HL-60 (cell line): ENCODE data around the gene AREG.

Experiments
- POLR2AphosphoS5 ChIP-seq: IDR thresholded peaks from 2 replicates; pipeline ENCODE4 v1.6.1; 2012; ENCODE audit warnings: low read depth
- TF ChIP-seq, protein P1 (sequence below): IDR thresholded peaks from one replicate; pipeline ENCODE4 v1.5.1; 2011; ENCODE audit warnings: low read length, control low read depth, inconsistent platforms; ENCODE audit not compliant: insufficient read depth
- TF ChIP-seq, protein P2 (sequence below): IDR thresholded peaks from 2 replicates; pipeline ENCODE4 v1.6.1; 2012; ENCODE audit warnings: low read depth; ENCODE audit not compliant: insufficient replicate concordance

DNA sequence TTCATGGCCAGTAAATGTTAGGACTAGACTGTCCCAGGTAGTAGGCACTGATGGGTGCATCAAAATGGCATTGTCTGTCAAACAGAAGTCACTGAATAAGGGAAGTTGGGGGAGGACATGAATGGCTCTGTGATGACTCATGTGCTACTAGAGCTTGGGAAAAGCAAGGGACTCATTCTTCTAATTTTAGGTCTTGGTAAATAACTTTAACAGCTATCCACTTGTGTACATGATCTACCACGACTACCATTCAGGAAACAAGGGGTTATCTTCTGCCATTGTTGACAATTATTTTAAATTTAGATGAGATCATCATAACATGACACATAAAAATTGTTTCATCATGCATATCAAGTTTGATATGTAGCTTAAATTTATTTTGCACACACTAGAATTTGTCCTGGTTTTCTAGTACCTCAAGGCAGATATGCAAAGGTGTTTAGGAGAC lies 6.3 kb downstream of the AREG start:
- TF ChIP-seq, protein P1, sequence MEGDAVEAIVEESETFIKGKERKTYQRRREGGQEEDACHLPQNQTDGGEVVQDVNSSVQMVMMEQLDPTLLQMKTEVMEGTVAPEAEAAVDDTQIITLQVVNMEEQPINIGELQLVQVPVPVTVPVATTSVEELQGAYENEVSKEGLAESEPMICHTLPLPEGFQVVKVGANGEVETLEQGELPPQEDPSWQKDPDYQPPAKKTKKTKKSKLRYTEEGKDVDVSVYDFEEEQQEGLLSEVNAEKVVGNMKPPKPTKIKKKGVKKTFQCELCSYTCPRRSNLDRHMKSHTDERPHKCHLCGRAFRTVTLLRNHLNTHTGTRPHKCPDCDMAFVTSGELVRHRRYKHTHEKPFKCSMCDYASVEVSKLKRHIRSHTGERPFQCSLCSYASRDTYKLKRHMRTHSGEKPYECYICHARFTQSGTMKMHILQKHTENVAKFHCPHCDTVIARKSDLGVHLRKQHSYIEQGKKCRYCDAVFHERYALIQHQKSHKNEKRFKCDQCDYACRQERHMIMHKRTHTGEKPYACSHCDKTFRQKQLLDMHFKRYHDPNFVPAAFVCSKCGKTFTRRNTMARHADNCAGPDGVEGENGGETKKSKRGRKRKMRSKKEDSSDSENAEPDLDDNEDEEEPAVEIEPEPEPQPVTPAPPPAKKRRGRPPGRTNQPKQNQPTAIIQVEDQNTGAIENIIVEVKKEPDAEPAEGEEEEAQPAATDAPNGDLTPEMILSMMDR = no peak
- TF ChIP-seq, protein P2, sequence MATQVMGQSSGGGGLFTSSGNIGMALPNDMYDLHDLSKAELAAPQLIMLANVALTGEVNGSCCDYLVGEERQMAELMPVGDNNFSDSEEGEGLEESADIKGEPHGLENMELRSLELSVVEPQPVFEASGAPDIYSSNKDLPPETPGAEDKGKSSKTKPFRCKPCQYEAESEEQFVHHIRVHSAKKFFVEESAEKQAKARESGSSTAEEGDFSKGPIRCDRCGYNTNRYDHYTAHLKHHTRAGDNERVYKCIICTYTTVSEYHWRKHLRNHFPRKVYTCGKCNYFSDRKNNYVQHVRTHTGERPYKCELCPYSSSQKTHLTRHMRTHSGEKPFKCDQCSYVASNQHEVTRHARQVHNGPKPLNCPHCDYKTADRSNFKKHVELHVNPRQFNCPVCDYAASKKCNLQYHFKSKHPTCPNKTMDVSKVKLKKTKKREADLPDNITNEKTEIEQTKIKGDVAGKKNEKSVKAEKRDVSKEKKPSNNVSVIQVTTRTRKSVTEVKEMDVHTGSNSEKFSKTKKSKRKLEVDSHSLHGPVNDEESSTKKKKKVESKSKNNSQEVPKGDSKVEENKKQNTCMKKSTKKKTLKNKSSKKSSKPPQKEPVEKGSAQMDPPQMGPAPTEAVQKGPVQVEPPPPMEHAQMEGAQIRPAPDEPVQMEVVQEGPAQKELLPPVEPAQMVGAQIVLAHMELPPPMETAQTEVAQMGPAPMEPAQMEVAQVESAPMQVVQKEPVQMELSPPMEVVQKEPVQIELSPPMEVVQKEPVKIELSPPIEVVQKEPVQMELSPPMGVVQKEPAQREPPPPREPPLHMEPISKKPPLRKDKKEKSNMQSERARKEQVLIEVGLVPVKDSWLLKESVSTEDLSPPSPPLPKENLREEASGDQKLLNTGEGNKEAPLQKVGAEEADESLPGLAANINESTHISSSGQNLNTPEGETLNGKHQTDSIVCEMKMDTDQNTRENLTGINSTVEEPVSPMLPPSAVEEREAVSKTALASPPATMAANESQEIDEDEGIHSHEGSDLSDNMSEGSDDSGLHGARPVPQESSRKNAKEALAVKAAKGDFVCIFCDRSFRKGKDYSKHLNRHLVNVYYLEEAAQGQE = no peak
- TF ChIP-seq POLR2AphosphoS5 = no peak
